Stimulated activated CD4-positive, alpha-beta T cell treated with anti-CD3 and anti-CD28 coated beads, Interleukin-15, amount 100 ng/mL, for 1 hour (primary cell): ENCODE measurements around the gene TDRD12.
"Not testable (repeated sequence)": the region's sequence is repeated elsewhere in the genome, so short reads cannot be mapped to it uniquely, and the experiment has no call there.

Experiments used
- DNase-seq, 2 donors: peaks; one replicate each; pipeline ENCODE4 v3.0.0-alpha.2; 2020; ENCODE audit warnings: low read depth in 1 of 2, low spot score in 1 of 2

TDRD12 gene

GRCh38 chr19:32746631-32747196, 27.1 kb downstream of the TDRD12 start:
- DNase-seq = not testable (repeated sequence)

GRCh38 chr19:32748497-32748896, 28.9 kb downstream of the TDRD12 start:
- no peak for DNase-seq

GRCh38 chr19:32748948-32749347, 29.4 kb downstream of the TDRD12 start:
- no peak for DNase-seq

- DNase-seq = no peak
Measured at GRCh38 chr19:32749361-32749760, 29.8 kb downstream of the TDRD12 start.

GRCh38 chr19:32750441-32751055, 31.0 kb downstream of the TDRD12 start:
- no peak for DNase-seq

GRCh38 chr19:32751066-32751465, 31.5 kb downstream of the TDRD12 start:
- no peak for DNase-seq

- no peak for DNase-seq
Measured at GRCh38 chr19:32757189-32757588, 37.6 kb downstream of the TDRD12 start.

- not testable (repeated sequence) for DNase-seq
Measured at GRCh38 chr19:32765365-32765764, 45.8 kb downstream of the TDRD12 start.

- no peak for DNase-seq
Measured at GRCh38 chr19:32767951-32768679, 48.5 kb downstream of the TDRD12 start.

- no peak for DNase-seq
Measured at GRCh38 chr19:32771596-32771995, 52.0 kb downstream of the TDRD12 start.

GRCh38 chr19:32773126-32773525, 53.6 kb downstream of the TDRD12 start:
- no peak for DNase-seq

- no peak for DNase-seq
Measured at GRCh38 chr19:32779082-32779481, 59.5 kb downstream of the TDRD12 start.

- no peak for DNase-seq
Measured at GRCh38 chr19:32781280-32781679, 61.7 kb downstream of the TDRD12 start.

- not testable (repeated sequence) for DNase-seq
Measured at GRCh38 chr19:32782089-32782488, 62.5 kb downstream of the TDRD12 start.

GRCh38 chr19:32787161-32787813, 67.7 kb downstream of the TDRD12 start:
- not testable (repeated sequence) for DNase-seq

- DNase-seq = not testable (repeated sequence)
Measured at GRCh38 chr19:32787895-32788294, 68.3 kb downstream of the TDRD12 start.

- DNase-seq = no peak
Measured at GRCh38 chr19:32789429-32789828, 69.9 kb downstream of the TDRD12 start.

- no peak for DNase-seq
Measured at GRCh38 chr19:32798201-32798600, 78.6 kb downstream of the TDRD12 start.

GRCh38 chr19:32800191-32800590, 80.6 kb downstream of the TDRD12 start:
- no peak for DNase-seq

GRCh38 chr19:32800754-32801153, 81.2 kb downstream of the TDRD12 start:
- no peak for DNase-seq

GRCh38 chr19:32802840-32803239, 83.3 kb downstream of the TDRD12 start:
- no peak for DNase-seq

- no peak for DNase-seq
Measured at GRCh38 chr19:32808236-32808635, 88.7 kb downstream of the TDRD12 start.
